GM19455 (cell line): ENCODE results near the gene DNAH3.
"Not testable (repeated sequence)": the region's sequence is repeated elsewhere in the genome, so short reads cannot be mapped to it uniquely, and the experiment has no call there.

Experiments used
- ATAC-seq: cut with Tn5 transposase; IDR thresholded peaks from one replicate; pipeline ENCODE4 v1.9.1; 2021; ENCODE audit not compliant: unreplicated experiment

DNAH3 gene

DNA sequence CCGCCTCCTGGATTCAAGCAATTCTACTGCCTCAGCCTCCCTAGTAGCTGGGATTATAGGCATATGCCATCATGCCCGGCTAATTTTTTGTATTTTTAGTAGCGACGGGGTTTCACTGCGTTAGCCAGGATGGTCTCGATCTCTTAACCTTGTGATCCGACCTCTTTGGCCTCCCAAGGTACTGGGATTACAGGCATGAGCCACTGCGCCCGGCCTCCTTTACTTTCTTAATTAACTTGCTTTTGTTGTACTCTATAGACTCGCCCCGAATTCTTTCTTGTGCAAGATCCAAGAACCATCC lies 205.1 kb downstream of the DNAH3 start:
- ATAC-seq = not testable (repeated sequence)

DNA sequence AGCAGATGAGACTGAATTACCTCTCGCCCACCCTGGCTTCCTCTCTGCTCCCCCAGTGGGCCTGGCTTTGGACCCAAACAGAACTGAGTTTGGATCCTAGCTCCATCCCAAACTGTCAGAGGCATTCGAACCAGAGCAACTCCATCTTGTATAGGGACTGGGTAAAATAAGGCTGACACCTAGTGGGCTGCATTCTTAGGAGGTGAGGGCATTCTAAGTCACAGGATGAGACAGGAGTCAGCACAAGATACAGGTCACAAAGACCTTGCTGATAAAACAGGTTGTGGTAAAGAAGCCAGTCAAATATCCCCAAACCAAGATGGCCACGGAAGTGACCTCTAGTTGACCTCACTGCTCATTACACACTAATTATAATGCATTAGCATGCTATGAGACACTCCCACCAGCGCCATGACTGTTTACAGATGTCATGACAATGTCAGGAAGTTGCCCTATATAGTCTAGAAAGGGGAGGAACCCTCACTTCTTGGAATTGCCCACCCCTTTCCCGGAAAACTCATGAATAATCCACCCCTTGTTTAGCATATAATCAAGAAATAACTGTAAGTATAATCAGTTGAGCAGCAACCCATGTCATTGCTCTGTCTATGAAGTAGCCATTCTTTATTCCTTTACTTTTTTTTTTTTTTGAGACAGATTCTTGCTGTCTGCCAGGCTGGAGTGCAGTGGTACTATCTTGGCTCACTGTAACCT lies 205.6 kb downstream of the DNAH3 start:
- ATAC-seq = no peak

DNA sequence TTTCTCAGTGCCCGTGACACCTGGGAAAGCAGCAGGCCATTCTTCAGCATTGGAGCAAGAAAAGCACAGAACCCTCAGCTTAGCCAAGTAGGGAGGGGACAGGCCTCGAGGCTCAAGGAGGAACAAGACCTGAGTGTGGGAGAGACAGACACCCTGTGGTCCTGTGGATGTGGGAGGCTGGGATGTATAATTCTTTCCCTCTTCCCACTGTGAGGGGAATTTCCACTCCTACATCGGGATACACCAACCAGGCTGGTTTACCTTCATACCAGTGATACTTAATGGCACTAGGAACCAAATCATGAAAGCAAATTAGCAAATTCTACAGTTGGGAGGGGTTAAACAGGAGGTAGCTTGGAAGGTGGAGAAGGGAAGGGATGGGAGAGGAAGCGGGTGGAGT lies 208.4 kb downstream of the DNAH3 start:
- no peak for ATAC-seq

- ATAC-seq = no peak
Observed at GRCh38 chr16:20941636-20941926, 209.1 kb downstream of the DNAH3 start.

GRCh38 chr16:20940871-20941635 lies 209.6 kb downstream of the DNAH3 start:
- ATAC-seq = no peak

- ATAC-seq = no peak
Observed at GRCh38 chr16:20939611-20940010, 211.0 kb downstream of the DNAH3 start.

- ATAC-seq = no peak
Observed at GRCh38 chr16:20938426-20938825, 212.2 kb downstream of the DNAH3 start.

- no peak for ATAC-seq
Observed at GRCh38 chr16:20937736-20938135, 212.9 kb downstream of the DNAH3 start.

GRCh38 chr16:20933589-20933988 lies 217.1 kb downstream of the DNAH3 start:
- no peak for ATAC-seq

DNA sequence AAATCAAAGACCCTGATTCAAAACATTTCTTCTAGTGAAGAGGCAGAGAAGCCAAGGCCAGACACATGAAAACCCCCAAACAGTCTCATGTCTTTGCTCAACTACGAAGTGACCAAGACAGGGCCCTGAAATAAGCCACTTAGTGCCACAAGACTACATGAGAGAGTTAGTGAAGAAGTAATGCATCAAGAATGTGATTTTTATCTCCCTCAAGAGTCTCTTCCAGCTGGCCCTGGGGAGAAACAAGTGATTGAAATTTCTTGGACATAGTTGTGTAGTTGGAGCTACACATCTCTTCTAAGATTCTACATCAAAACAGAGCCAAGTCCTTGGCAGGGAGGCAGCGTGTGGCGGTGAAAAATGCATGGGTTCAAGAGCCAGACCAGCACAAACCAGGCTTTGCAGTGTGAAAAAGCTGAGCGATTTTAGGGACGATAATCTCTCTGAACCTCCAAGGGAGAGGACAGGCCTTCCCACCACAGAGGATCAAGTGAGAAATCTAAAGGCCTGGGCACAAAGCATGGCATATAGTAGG lies 219.5 kb downstream of the DNAH3 start:
- ATAC-seq = no peak

GRCh38 chr16:20930365-20930690 lies 220.3 kb downstream of the DNAH3 start:
- ATAC-seq = no peak

DNA sequence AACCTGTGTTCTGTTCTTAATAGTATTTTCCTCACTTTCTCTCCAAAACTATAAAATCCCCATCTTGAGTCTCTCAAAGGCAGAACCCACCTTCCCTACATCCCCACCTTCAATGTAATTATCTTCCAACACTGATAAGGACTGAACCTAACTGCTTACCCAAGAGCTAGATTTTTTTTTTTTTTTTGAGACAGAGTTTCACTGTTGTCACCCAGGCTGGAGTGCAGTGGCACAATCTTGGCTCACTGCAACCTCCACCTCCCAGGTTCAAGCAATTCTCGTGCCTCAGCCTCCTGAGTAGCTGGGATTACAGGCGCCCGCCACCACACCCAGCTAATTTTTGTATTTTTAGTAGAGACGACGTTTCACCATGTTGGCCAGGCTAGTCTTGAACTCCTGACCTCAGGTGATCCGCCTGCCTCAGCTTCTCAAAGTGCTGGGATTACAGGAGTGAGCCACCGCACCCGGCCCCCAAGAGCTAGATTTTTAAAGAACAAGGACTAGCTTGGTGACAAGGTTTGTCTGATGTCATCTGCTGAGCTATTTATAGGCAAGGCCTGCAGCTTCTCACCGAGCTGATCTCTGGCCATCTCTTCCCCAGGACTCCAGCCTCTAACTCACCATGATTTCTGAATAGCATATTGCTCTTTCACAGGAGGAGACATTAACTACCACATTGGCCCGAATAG lies 220.8 kb downstream of the DNAH3 start:
- ATAC-seq = not testable (repeated sequence)

- no peak for ATAC-seq
Observed at GRCh38 chr16:20928774-20929411, 221.8 kb downstream of the DNAH3 start.

- no peak for ATAC-seq
Observed at GRCh38 chr16:20925751-20926150, 224.9 kb downstream of the DNAH3 start.

DNA sequence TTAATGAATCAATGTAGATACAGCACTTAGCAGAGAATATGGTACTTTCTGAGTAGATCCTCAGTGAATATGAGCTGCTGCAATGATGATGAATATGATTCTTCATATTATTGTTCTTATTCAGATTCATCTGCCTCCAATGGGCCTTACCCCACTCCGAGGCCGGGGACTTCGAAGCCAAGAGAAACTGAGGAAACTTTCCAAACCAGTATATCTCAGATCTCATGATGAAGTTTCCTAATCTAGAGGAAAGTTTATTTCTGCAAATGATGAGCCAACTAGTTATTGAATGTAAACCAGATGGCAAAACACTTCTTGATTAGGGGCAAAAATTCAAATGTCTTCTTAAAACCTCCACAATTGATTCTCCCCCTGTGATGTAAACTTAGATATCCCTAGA lies 226.8 kb downstream of the DNAH3 start:
- ATAC-seq = no peak

GRCh38 chr16:20920799-20921198 lies 229.8 kb downstream of the DNAH3 start:
- no peak for ATAC-seq

DNA sequence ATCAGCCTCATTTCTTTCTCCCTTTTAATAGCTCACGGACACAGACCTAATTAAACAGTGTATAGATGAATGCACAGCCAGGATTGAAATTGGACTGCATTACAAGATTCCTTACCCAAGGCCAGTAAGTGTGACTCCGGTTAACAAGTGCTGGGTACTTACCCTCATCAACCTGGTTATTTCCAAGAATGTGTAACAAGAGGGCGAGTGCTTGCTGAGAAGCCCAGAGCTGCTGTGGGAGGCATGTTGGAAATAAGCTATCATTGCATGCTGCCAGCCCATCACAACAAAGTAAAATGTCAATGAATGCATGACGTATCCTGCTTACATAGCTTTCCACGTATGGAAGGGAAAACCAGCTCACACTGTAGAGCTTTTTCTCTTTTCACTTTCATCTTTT lies 230.6 kb downstream of the DNAH3 start:
- ATAC-seq = no peak

DNA sequence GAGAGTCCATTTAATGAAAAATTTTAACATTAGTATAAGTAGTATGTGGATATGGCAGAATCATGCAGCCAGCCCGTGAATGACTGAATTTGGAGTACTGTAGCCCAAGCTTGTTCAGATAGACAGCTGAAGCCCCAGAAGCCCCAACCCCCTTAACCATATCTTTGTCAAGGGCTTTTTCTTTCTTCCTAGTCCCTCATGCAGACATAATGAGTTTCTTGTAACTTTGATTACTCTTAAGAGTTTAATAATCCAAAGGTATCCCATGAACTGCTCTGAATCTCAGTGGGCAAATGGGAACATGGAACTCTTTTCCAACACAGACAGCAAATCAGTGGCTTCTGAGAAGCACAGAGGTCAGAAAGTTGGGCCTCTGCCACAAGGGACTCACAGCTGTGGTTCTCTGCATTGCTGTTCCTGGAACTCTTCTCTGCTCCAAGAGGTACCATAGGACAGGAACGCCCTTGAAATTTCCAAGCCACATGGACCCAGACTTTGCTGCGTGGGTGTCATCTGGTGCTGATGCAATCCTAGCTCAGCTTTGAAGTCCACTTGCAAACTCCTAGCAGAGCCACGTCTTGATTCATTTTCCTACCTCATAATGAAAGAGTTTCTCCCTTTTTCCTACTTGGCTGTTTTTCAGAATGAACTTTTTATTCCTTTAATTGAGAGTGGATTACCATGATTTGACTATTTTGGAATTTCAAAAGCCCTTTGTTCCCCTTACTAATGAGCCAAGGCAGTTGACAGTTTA lies 232.0 kb downstream of the DNAH3 start:
- ATAC-seq = no peak

DNA sequence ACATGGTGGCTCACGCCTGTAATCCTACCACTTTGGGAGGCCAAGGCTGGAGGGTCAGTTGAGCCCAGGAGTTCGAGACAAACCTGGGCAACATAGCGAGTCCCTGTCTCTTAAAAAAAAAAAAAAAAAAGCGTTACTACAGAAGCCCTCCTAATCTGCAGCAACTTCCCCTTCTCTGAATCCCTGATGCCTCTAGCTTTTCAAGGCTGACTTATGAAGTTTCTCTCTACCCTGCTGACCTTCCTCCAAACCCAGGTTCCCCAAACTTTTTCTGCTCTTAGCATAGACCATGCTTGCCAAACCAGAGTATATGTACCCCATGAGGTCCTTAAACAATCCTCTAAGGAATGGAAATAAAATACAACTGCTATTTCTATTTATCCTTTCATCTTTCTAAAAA lies 233.7 kb downstream of the DNAH3 start:
- no peak for ATAC-seq

- no peak for ATAC-seq
Observed at GRCh38 chr16:20916289-20916688, 234.4 kb downstream of the DNAH3 start.

GRCh38 chr16:20911361-20911760 lies 239.3 kb downstream of the DNAH3 start:
- ATAC-seq = no peak
